Rectal smooth muscle tissue (tissue), 1 donor: Measurements from ENCODE around the gene NCBP2.

Experiments used
- H3K27ac ChIP-seq: one replicate; pipeline ENCODE4 v1.7.0; 2013; ENCODE audit warnings: low read depth, low read length, inconsistent platforms
- H3K27me3 ChIP-seq: one replicate; pipeline ENCODE4 v1.7.0; 2013; ENCODE audit warnings: low read length; ENCODE audit not compliant: control insufficient read depth, insufficient read depth
- H3K36me3 ChIP-seq: one replicate; pipeline ENCODE4 v1.7.0; 2013; ENCODE audit warnings: low read length; ENCODE audit not compliant: control insufficient read depth, insufficient read depth
- H3K4me1 ChIP-seq: one replicate; pipeline ENCODE4 v1.7.0; 2013; ENCODE audit warnings: low read length; ENCODE audit not compliant: control insufficient read depth, insufficient read depth
- H3K4me3 ChIP-seq: one replicate; pipeline ENCODE4 v1.7.0; 2013; ENCODE audit warnings: low read length
- H3K9ac ChIP-seq: one replicate; pipeline ENCODE4 v1.7.0; 2013; ENCODE audit warnings: low read length

The NCBP2 gene

GRCh38 chr3:196965804-196966173, 23.5 kb upstream of the NCBP2 start:
- no peak overlapping the region for H3K9ac ChIP-seq
- H3K4me1 ChIP-seq, result peaks cover 4% of the 10 kb centered on the region
- H3K27me3 ChIP-seq, result no peaks in the 10 kb centered on the region
- H3K4me3 ChIP-seq, result no peak overlapping the region
- no peak overlapping the region for H3K27ac ChIP-seq
- H3K36me3 ChIP-seq, result no peaks in the 10 kb centered on the region

- Histone ChIP-seq H3K27ac (no peak overlapping the region), H3K4me3 (no peak overlapping the region), H3K27me3 (no peaks in the 10 kb centered on the region), H3K4me1 (peaks cover 4% of the 10 kb centered on the region), H3K9ac (no peak overlapping the region), H3K36me3 (no peaks in the 10 kb centered on the region)
These were observed 22.9 kb upstream of the NCBP2 start for GRCh38 chr3:196965112-196965803.

GRCh38 chr3:196963631-196963953, 21.3 kb upstream of the NCBP2 start:
- Histone ChIP-seq H3K9ac (no peak overlapping the region), H3K27me3 (no peaks in the 10 kb centered on the region), H3K4me1 (peaks cover 4% of the 10 kb centered on the region), H3K4me3 (no peak overlapping the region), H3K27ac (no peak overlapping the region), H3K36me3 (no peaks in the 10 kb centered on the region)

DNA sequence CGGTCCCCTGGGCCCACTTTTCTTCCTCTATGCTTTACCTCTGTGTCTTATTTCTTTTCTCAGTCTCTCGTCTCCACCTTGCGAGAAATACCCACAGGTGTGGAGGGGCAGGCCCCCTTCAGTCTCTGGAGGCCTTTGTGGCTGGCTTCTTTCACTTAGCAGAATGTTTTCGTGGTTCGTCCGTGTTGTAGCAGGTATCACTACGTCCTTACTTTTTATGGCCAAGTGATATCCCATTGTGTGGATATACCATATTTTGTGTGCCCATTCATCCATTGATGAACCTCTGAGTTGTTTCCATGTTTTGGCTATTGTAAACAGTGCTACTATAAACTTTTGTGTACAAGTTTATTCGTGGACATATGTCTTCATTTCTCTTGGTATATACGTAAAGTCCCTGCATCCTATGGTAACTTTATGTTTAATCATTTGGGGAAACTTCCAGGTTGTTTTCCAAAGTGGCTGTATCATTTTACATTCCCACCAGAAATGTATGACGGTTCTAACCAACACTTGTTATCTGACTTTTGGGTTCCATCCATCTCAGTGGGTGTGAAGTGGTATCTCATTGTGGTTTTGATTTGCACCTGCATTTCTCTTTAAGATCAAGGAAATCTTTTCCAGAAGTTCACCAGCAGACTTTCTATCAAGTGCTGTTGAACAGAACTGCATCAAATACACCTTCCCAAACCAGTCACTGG, 20.8 kb upstream of the NCBP2 start:
- H3K36me3 ChIP-seq, result no peaks in the 10 kb centered on the region
- H3K27ac ChIP-seq, result no peak overlapping the region
- no peak overlapping the region for H3K9ac ChIP-seq
- H3K4me1 ChIP-seq, result peaks cover 3% of the 10 kb centered on the region
- no peaks in the 10 kb centered on the region for H3K27me3 ChIP-seq
- H3K4me3 ChIP-seq, result no peak overlapping the region

- Histone ChIP-seq H3K27ac (no peak overlapping the region), H3K4me1 (no peaks in the 10 kb centered on the region), H3K36me3 (no peaks in the 10 kb centered on the region), H3K27me3 (no peaks in the 10 kb centered on the region), H3K9ac (no peak overlapping the region), H3K4me3 (no peak overlapping the region)
These were observed 20.0 kb upstream of the NCBP2 start for GRCh38 chr3:196962108-196962929.

DNA sequence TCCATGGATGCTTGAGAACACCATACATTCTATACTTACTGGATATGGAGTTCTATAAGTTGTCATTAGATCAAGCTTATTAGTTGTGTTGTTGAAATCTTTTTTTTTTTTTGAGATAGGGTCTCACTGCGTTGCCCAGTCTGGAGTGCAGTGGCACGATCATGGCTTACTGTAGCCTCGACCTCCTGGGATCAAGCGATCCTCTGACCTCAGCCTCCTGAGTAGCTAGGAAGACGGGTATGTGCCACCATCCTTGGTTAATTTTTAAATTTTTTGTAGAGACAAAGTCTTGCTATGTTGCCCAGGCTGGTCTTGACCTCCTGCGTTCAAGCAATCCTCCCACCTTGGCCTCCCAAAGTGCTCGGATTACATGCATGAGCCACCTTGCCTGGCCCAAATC, 12.5 kb upstream of the NCBP2 start:
- H3K4me1 ChIP-seq, result no peaks in the 10 kb centered on the region
- no peak overlapping the region for H3K4me3 ChIP-seq
- no peak overlapping the region for H3K27ac ChIP-seq
- H3K36me3 ChIP-seq, result no peaks in the 10 kb centered on the region
- no peak overlapping the region for H3K9ac ChIP-seq
- no peaks in the 10 kb centered on the region for H3K27me3 ChIP-seq

- Histone ChIP-seq H3K4me3 (no peak overlapping the region), H3K9ac (no peak overlapping the region), H3K27ac (no peak overlapping the region), H3K27me3 (no peaks in the 10 kb centered on the region), H3K4me1 (no peaks in the 10 kb centered on the region), H3K36me3 (no peaks in the 10 kb centered on the region)
These were observed 9.0 kb upstream of the NCBP2 start for GRCh38 chr3:196951371-196951770.

- no peak overlapping the region for H3K27ac ChIP-seq
- H3K36me3 ChIP-seq, result no peaks in the 10 kb centered on the region
These were observed 7.4 kb upstream of the NCBP2 start for GRCh38 chr3:196949750-196950149.

DNA sequence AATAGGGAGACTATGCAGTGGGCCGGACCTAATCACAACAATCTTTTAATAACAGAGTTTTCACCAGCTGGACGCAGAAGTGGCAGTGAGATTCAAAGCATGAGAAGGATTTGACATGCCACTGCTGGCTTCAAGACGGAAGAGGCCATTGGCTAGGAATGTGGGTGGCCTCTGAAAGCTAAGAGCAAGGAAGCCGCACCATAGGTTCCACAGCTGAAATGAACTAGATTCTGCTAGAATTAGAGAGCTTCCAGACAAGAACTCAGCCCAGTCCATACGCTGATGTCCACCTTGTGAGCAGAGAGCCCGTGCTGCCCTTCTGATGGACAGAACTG, 6.9 kb upstream of the NCBP2 start:
- Histone ChIP-seq H3K27ac (no peak overlapping the region), H3K36me3 (no peaks in the 10 kb centered on the region), H3K9ac (no peak overlapping the region), H3K27me3 (no peaks in the 10 kb centered on the region), H3K4me3 (no peak overlapping the region), H3K4me1 (no peaks in the 10 kb centered on the region)

More at GRCh38 chr3:196949750-196950149, 7.4 kb upstream of the NCBP2 start:
- no peaks in the 10 kb centered on the region for H3K4me1 ChIP-seq
- no peak overlapping the region for H3K4me3 ChIP-seq
- no peaks in the 10 kb centered on the region for H3K27me3 ChIP-seq
- H3K9ac ChIP-seq, result no peak overlapping the region

- no peak overlapping the region for H3K27ac ChIP-seq
- H3K9ac ChIP-seq, result no peak overlapping the region
- H3K27me3 ChIP-seq, result no peaks in the 10 kb centered on the region
- no peaks in the 10 kb centered on the region for H3K36me3 ChIP-seq
- H3K4me1 ChIP-seq, result peaks cover 1% of the 10 kb centered on the region
- H3K4me3 ChIP-seq, result no peak overlapping the region
These were observed 6.3 kb upstream of the NCBP2 start for GRCh38 chr3:196948442-196949284.

DNA sequence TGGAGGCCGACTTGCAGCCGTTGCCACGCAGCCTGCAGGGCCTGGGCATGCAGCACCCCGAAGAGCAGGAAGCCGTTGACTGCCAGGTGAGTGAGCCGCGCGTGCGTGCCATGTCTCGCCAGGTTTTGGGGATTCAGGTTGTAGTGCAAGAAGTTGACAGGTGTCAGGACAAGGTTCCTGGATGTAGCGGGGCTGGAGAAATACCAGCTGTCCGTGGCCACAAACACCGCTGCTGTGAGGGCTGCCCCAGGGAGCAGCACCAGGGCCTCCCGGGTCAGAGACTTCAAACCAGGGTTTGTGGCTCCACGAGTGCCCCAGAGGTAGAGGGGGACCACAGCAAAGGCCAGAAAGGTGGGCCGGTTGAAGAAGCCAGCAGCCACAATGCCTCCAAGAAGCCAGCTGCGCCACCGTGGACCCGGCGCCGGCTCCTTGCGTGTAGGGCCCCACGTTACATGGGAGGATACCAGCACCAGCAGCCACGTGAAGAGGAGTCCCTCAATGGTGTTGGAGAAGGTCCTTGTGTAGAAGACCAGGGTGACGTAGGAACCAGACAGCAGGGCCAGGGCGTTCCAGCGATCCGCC, 5.6 kb upstream of the NCBP2 start:
- Histone ChIP-seq H3K27ac (no peak overlapping the region), H3K4me1 (peaks cover 7% of the 10 kb centered on the region), H3K9ac (no peak overlapping the region), H3K4me3 (no peak overlapping the region), H3K27me3 (no peaks in the 10 kb centered on the region), H3K36me3 (no peaks in the 10 kb centered on the region)
